ENCODE results near the gene KLHL29.

- TF ChIP-seq POLR2AphosphoS5 (IDR thresholded peaks at IDR 0.05; ENCODE audit: low read depth) (no peak), CTCF (IDR thresholded peaks at IDR 0.05; ENCODE audit: insufficient read depth, low read length) (no peak)
Observed at GRCh38 chr2:23530206-23530908, 145.4 kb downstream of the KLHL29 start.

Data from HL-60 (cell line).